Stimulated activated CD8-positive, alpha-beta memory T cell treated with anti-CD3 and anti-CD28 coated beads, Interleukin-2, amount 100 ng/mL, for 1 hour (primary cell): ENCODE results near the gene ITGBL1.
"Not testable (repeated sequence)": the region's sequence is repeated elsewhere in the genome, so short reads cannot be mapped to it uniquely, and the experiment has no call there.

Source experiments
- DNase-seq, 2 donors: peaks; one replicate each; pipeline ENCODE4 v3.0.0-alpha.2; 2020; ENCODE audit warnings: low read depth in 2 of 2

ITGBL1 gene

DNA sequence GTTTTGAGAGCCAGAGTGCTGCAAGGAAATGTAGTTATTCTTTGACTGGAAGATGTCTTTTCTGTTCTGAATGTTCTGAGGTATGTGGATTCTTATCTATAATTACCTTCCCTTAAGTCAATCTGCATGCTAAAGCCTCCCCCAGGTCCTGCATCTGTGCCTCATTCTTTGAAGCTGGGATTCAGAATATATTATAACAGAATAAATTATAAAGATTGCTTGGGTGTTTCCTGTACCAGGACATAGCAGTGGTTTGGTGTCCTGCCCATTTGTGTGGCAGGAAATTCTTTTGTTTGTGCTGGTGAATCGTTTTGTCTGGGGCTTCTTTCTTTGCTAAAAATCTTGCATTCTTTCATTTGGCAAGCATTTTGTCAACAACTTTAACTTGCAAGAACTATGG is 60.2 kb downstream of the ITGBL1 start:
- no peak for DNase-seq

DNA sequence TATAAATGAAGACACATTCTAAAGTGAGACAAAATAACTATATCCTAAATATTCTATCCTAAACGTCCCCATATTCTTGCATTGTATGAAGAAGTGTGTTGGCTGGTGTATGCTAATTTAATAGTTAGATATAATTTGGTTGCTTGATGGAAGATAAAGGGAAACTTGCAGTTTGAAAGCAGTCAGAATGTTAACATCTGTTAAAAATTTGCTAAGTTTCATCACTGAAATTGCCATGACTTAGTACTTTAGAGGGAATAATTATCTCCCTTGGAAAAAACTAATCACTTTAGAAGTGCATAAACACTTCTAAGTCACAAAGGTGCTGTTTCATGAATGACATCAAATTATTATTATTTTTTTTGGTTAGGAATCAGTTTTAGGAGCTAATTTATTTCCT is 61.6 kb downstream of the ITGBL1 start:
- no peak for DNase-seq

DNA sequence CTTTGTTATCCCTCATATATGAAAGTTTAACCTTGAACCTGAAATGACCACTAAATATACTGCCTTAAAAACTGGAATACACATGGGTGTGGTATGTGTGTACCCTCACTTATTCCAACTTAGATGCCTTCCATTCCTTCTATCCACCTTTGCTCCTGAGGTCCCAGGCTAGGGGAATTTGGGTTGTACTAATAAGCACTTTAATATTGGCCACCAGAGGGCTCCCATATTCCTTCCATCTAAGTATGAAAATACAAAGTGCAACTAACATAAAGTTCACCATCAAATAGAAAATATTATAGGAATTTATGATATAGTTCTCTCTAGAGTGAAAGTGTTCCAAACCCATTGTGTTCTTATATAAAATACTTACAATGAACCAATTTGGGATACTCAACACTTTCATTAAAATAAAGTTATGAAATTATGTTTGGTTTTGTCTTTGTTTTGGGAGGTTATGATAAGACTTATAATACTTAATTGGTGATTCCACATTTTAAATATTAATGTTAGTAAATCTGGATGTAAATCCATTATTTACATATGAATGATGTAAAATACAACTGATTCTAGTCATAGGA is 62.3 kb downstream of the ITGBL1 start:
- no peak for DNase-seq

DNA sequence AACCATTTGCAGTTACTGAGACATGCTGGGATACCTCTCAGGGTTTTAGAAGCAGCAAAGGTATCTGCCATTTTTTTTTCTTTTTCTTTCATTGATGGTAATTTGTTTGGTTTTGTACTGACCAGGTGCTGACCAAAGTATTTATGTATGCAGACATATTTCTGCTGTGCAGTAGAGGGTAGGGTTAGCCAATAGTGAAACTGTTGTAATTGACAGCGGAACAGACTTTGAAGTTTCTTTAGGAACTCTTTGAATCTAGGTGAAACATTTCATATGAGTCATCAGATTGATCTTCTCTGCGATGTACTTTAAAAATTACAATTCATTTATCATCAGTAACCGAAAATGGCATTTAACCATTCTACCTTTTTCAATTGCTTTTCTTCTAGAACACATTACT is 63.0 kb downstream of the ITGBL1 start:
- DNase-seq = no peak

DNA sequence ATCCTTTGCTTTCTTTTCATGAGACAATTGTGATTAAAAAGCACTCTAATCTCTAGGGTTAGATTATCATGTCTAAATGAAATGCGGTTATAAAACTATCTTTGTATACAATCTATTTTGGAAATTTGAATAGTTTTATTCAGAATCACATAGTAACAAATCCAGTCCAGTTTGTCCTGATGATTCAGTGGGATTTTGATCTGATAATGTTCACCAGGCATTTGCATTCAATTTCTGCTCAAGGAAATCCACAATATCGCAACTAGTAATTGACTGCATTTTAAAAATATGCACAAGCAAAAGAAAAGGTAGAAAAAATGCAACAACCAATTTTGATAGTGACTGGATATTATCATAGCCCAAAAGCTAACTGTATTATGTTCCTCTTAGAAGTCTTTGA is 63.8 kb downstream of the ITGBL1 start:
- no peak for DNase-seq

DNA sequence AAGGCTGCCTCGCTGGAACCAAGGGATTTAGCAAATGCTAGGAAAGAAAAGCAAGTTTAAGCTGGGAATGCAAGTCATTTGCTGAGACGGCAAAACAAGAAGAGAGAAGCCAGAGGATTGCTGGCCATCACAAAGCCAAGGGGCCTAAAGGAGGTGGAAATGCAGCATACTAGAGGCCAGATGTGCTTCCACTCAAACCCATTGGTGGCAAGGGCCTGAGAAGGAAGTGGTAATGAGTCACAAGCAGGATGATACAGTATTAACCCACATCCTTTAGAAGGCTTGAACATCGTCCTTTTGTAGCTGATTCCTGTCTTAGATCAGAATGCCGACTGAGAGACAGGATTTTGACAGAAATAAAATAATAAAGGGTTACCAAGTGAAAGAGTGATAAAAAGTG is 68.2 kb downstream of the ITGBL1 start:
- DNase-seq = no peak

DNA sequence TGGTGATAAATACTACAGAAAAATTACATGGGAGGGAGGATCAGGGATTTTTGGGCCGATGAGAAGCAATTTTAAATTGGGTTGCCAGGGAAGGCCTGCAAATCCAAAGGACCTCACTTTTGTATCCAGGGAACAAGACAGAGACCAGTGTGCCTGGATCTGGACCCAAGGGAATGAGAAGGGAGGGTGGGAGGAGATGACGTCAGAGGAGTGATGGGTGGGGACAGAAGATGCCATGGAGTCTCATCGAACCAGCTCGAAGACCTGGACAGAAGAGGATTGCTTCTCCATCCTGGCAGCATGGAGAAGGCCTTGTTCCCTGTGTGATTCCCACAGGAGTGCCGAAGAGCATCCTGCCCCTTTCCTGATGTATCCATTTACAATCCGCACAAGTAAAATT is 68.9 kb downstream of the ITGBL1 start:
- DNase-seq = no peak

DNA sequence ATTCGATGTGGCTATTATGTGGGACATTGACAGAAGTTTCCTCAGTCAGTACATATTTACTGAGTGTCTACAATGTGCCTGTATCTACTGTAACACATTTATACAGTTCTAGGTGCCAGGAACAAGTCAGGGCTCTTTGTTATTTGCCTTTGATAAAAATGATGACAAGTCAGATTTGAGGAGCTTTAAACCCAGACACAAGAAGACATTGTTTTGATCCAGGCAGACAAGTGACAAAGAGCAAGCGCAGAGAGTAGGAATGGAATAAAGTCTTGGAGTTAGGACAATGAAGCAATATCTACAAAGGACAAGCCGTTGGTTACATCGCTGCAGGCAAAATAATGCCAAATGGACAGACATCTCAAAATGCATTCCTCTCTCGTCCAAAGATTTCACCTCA is 70.1 kb downstream of the ITGBL1 start:
- DNase-seq = no peak

DNA sequence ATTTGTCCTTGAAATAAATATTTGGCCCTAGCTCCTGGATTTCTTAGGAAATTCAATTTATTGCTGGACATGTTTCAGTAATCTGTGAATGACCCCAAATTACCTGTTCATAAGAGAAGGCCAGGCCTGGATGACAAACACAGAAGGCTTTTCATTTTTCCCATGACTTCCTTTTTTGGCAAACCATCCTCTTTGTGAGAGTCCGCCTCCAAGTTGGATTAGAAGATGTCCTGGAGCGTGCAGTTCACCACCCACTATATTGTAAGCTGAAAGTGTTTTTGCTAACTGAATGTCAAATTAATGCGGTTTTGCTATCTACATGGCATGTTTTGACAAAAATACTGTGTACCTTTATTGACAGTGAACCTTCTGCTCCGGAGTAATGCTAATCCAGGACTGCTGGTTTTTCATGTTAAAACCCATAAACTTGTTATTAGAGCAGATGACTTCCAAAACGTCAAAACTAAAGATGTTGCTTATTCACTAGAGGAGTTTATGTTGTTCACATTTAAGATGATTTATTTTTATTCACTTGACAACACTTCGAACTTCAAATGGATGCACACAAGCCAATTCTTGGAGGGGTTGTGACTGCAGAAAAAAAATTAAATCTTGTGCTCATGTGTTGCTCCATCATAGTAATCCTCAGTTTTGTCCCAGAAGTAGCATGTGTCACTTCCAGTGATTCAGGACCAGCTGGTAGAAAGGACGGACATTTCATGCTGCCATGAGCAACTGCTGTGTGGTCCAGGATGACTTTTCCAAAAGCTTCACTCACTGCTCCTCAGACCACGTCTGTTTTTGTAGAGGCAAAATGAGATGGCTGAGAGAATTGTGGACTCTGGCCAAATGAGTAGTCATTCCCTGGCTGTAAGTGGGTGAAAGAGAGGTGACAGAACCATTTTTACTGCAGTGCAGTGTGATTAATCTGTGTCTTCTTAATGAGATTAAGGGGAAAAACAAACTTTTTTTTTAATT is 71.0 kb downstream of the ITGBL1 start:
- no peak for DNase-seq

DNA sequence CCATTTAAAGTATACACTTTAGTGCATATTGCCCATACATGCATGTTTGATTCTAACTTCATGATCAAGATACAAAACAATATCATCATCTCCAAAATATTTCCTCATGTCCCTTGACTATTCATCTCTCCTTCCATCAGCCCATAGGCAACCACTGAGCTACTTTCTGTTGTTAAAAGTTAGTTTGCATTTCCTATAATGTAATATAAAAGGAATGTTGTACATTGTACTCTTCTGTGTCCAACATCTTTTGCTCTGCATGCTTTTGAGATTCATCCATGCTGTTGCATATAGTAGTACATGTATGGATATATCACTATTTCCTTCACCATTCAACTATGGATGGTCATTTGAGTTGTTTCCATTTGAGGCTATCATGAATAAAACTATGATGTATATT is 74.7 kb downstream of the ITGBL1 start:
- no peak for DNase-seq

DNA sequence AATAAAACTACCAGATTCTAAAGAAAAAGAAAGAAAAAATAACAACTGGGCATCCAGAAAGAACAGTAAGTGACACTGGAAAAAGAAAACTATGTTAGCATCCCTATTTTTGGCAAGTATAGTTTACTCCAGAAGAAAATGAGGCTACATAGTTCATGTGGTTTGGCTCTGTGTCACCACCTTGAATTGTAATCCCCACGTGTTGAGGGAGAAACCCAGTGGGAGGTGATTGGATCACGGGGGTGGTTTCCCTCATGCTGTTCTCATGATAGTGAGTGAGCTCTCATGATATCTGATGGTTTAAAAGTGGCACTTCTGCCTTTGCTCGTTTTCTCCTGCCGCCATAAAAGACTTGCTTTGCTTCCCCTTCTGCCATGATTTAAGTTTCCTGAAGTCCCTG is 76.9 kb downstream of the ITGBL1 start:
- no peak for DNase-seq

DNA sequence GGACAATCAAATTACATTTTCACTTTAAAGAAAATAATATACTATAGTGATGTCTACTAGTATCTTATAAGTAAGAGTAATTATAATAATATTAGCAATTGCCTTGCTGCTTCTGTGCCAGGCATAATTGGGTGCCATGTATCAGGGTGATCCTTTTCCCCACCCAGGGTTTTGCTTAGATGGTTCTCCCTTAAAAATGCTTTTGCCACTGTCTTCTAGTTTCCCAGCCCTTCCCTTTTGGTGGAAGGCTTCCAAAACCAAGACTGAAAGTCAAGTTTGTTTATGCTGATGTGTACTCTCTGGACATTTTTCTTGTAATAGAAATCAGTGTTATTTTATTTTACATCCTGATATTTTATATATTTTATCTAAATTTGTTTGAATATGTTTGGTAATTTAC is 77.8 kb downstream of the ITGBL1 start:
- no peak for DNase-seq

DNA sequence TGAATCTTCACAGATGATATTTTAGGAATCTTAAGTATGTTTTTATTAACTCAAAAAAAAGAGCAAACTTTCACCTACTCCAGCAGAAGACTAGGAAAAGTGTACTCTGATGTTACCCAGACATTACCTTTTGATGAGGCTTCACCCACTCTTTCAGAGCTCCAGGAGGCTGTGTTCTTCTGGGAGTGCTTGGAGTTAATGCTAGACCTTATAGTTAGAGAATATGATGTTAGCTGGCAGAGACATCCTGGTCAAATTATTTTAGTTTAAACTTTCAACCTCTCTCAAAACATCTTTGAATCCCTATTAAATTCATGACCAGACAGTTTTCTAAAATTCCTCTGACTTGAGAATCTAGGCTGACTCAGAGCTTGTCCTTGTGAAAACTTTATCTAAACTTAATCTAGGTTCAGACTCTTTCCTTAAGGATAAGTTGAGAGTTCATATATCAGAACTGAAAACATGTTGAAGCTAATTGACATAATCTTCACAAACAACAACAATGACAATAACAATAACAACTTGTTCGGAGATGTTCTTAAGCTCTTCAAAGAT is 82.8 kb downstream of the ITGBL1 start:
- no peak for DNase-seq

DNA sequence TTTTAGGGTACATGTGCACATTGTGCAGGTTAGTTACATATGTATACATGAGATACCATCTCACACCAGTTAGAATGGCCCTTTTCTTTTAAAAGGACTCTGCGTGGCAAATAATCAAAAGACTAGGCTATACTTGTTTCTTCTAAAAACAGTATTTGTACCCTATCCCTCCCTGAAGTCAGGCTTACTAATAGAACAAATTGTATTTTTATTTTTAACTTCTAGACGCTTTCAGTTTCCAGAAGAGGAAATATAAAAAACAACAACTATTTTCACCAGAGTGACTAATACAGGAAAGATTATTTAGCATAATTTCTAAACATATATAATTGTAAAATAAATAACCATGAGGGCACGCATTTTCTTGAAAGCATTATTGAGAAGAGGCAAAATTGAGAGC is 83.6 kb downstream of the ITGBL1 start:
- no peak for DNase-seq

DNA sequence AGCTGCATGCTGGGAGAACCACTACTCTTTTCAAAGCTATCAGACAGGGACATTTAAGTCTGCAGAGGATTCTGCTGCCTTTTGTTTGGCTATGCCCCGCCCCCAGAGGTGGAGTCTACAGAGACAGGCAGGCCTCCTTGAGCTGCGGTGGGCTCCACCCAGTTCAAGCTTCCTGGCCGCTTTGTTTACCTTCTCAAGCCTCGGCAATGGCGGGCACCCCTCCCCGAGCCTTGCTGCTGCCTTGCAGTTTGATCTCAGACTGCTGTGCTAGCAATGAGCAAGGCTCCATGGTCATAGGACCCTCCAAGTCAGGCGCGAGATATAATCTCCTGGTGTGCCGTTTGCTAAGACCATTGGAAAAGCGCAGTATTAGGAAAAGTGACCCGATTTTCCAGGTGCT is 92.1 kb downstream of the ITGBL1 start:
- DNase-seq = not testable (repeated sequence)

DNA sequence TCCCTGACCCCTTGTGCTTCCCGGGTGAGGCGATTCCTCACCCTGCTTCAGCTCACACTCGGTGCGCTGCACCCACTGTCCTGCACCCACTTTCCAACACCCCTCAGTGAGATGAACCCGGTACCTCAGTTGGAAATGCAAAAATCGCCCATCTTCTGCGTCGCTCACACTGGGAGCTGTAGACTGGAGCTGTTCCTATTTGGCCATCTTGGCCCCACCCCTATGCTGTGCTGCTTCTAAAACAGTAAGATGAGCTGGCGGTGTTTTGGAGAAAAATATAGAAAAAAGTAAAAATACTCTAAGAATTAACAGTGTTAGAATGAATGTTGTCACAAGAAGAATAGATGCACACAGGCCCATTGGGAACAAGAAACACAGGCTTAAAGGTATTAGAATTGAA is 92.5 kb downstream of the ITGBL1 start:
- no peak for DNase-seq

DNA sequence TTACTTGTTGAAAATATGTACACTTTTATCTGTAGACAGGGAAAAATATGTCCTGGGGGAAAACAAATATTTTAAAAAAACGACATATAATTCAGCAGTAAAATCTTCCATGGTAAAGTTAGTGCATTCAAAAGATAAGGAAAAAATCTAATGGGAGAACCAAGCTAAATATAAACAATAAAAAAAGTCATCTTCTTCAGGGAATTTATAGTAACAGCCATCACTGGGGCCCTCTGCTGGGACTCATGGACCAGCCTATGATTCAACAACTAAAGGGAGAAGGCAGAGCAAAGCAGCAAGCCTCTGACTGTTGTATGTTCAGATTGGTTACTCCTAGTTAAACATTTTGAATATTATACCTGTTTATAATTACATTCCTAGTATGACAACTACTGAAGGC is 93.0 kb downstream of the ITGBL1 start:
- no peak for DNase-seq

DNA sequence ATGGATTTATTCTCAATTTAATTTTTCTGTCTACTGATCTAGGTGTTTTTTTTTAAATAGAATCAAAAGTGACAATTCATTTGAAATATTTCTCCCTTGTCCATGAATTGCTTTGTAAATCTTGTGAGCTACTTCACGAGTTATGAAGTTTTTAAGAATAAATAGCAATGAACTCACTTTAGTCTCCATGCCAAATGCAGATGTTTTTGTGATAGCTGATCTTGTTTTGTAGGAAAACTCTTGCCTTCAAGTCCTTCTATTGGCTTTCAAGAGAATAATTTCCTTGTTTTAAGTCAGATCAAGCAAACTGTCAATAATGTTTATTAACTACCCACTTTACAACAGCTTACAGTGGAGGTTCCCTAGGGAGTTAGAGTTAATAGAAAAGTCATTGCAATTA is 99.8 kb downstream of the ITGBL1 start:
- no peak for DNase-seq

DNA sequence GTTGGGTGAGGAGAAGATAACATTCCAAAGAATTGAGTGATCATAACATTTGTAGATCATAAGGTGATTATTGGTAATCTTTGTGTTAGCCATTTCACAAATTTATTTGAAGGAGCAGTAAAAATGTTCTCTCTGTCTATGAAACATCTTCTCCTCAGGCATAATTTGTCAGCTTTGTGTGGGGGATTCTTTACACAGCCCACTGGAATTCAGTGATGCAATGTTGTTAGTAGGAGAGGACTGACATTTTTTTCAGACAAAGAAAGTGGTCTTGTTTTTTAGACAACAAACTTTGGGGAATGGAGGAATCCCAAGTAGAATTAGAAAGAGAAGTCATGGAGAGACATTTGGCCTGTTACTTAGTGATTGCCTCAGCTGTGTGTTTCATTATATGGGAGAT is 100.3 kb downstream of the ITGBL1 start:
- DNase-seq = no peak

DNA sequence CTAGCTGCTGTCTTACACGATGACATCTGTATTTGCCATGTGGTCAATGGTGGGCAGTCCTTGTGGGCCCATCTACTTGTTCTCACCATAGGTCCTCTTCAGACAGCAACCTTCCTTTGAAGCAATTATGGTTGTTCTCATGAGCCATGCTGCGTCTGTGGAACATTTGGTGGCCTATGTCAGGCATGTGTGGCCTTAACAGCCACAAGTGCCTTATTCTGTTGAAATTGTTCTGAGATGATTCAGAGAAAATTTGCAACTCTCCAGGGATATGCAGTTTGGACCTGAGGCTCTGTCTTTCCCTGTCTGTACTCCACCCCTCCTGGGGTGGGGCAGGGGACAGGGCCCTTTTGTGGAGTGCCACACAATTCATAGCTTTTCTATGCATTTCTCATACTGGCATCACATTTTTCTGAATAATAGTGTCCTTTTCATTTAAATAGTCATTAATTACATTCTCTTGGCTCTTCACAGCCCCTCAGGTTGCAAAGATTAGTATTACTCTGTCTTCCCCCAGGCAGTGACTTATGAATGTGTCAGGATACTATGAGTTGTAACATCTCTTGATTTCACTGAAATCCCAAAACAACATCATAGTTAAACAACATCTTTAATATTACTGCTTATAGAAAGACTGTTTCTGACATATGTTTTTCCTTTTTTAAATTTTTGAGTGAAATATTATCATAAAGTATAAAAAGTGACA is 102.1 kb downstream of the ITGBL1 start:
- no peak for DNase-seq

DNA sequence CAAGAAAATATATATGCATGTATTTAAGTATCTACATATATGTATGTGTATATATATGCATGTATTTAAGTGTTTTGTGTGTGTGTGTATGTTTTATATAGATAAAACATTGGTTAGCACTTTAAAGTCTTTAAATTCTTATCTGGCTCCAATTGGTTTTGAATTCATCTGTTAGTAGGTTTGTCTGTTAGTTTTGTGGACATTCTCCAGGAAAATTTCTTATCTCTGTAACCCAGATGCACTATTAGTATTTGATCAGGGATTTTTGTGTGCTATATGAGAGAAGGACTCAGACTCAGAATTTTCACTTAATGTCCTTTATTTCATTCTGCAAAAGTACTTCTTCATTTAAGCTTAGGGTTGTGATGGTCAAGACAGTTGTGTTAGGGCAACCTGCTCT is 103.1 kb downstream of the ITGBL1 start:
- no peak for DNase-seq

DNA sequence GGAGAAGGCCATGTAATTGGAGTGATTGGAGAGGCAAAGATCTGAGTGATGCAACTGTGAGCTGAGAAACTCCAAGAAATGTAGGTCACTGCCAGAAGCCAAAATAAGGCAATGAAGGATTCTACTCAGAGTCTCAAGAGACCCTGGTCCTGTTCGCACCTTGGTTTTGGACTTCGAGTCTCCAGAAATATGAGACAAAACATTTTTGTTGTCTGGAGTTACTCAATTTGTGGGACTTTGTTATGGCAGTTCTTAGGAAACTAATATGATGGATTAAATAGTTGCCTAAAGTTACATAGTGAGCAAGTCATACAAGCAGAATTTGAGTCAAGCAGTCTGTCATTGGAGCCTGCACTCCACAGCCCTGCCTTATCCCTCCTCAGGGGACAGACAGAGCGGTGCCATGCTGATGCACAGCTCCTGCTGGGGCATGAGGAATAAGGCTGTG is 104.2 kb downstream of the ITGBL1 start:
- DNase-seq = no peak
